Measurements from ENCODE around the gene GPALPP1. TPM values are rescaled to one million over a fixed set of nuclear protein-coding genes. Genes with fewer than 3 reads are reported as not detected.
A peak's percentile ranks its signal among the peaks of the same experiment; 100 is the strongest.

GPALPP1 gene
- total and polyA plus RNA-seq, 2 of the 4 experiments (the other 2 are of a cell fraction): 10.6 to 12.5 TPM

DNA sequence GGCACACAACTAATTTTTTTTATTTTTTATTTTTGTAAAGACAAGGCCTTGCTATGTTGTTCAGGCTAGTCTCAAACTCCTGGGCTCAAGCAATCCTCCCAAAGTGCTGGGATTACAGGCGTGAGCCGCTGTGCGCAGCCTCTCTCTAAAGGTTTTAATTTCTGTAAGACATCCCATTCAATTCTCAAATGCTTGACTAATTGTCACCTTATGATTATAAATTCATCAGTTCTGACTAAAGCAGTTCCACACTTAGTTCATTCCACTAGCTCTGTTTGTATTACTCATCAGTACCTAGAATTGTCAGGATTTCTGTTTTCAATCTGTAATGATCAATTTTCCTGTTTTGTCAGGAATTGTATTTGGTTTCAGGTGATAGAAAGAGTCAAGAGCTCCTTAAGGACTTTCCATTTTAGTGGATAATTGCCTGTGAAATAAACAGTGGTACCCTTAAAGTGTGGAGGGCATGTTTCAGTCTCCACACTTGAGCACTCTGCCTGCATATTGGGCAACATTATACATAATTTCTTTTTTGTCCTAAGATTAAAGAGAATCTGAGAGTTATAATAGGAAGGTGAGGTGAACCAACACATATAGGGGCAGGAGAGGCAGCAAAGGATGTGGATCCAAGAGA is 27.6 kb downstream of the GPALPP1 start:
- Histone ChIP-seq H3K14ac (replicated peaks; ENCODE audit: low read depth, low read length) (peak overlapping the region; percentile 4; the same call in 1 of the 2 replicates), H2AK5ac (ENCODE audit: low read depth, low read length) (peak overlapping the region; percentile 57; the same call in 1 of the 2 replicates), H2BK5ac (ENCODE audit: low read depth, low read length, poor library complexity, severe bottlenecking) (peak overlapping the region; percentile 82), H3K9me3 (ENCODE audit: control insufficient read depth, insufficient read depth, low read length) (no peaks in the 10 kb centered on the region), H4K91ac (ENCODE audit: insufficient read depth, low read depth, low read length) (peak overlapping the region; percentile 50; the same call in 1 of the 2 replicates), H3K79me1 (ENCODE audit: low read depth in 1 of 2, low read length in 2 of 2) (peaks cover 0 to 7% of the 10 kb centered on the region in 2 experiments; a peak in 2 of 4 replicates), H3K18ac (ENCODE audit: low read depth, low read length) (peak overlapping the region; percentile 84; the same call in 1 of the 2 replicates), H4K20me1 (ENCODE audit: insufficient read depth, low read length) (no peaks in the 10 kb centered on the region; the same call in 1 of the 2 replicates), H4K8ac (ENCODE audit: low read depth in 2 of 2, low read length in 2 of 2) (peak overlapping the region; percentile 58 to 62; a peak in 1 of 4 replicates), H2BK20ac (ENCODE audit: low read depth, low read length) (0 out of 2 replicates have a peak overlapping the region, but pooled peaks have one; percentile 46), H3K36me3 (ENCODE audit: control insufficient read depth, insufficient read depth, low read length) (peaks cover 11% of the 10 kb centered on the region), H3K9ac (ENCODE audit: low read depth, low read length) (no peak overlapping the region), H2BK15ac (ENCODE audit: low read depth, low read length) (peak overlapping the region; percentile 22; the same call in 1 of the 3 replicates), H3K4me2 (ENCODE audit: low read depth, low read length) (no peak overlapping the region), H3K9me1 (ENCODE audit: insufficient read depth, low read length) (peaks cover 3% of the 10 kb centered on the region; the same call in 1 of the 2 replicates), H3K23ac (ENCODE audit: low read depth, low read length) (no peak overlapping the region), H3K4me1 (ENCODE audit: control insufficient read depth, insufficient read depth, low read length) (peaks cover 7% of the 10 kb centered on the region), H2AFZ (replicated peaks; ENCODE audit: low read length, poor library complexity) (no peak overlapping the region), H4K5ac (ENCODE audit: low read depth, low read length) (peak overlapping the region; percentile 80), H2BK120ac (ENCODE audit: low read depth, low read length) (peak overlapping the region; percentile 68), H2AK9ac (replicated peaks; ENCODE audit: low read depth, low read length, poor library complexity) (no peak overlapping the region), H3K27me3 (ENCODE audit: control insufficient read depth, insufficient read depth, low read length) (no peaks in the 10 kb centered on the region), H3K56ac (ENCODE audit: extremely low read depth, insufficient read depth, low read length) (no peak overlapping the region), H3K4ac (ENCODE audit: low read depth, low read length) (peak overlapping the region; percentile 49), H3K27ac (ENCODE audit: insufficient read depth, low read length) (peak overlapping the region; percentile 48; the same call in 1 of the 2 replicates), H3K4me3 (ENCODE audit: insufficient read depth, low read depth, low read length) (no peak overlapping the region)
- no CpG with 5 or more reads among the region's 3 CpGs for WGBS, 2 experiments (ENCODE audit: extremely low coverage in 2 of 2, insufficient read length in 1 of 2)
- ChIA-PET POLR2A (ENCODE audit: unreplicated experiment) (no interaction called here), CTCF (no interaction called here)
- intact Hi-C loops (cut with micrococcal nuclease): no loop called here
- in situ Hi-C loops (cut with MboI; ENCODE audit: low sequenced_read_pairs): no loop called here
- dilution Hi-C loops (cut with HindIII; ENCODE audit: low sequenced_read_pairs, unreplicated experiment): no loop called here
- DNase-seq (no peak), ATAC-seq (ENCODE audit: low read depth) (no peak)
- TF ChIP-seq RFX5 (IDR thresholded peaks at IDR 0.05; ENCODE audit: low read depth, low read length): no peak
- TF ChIP-seq RAD21 (IDR thresholded peaks at IDR 0.05; ENCODE audit: low read length): no peak
- BruUV-seq (replicated peaks): no TSS peak

Measured in IMR-90 (cell line).